Osteocyte (in vitro differentiated cells): ENCODE results near the gene PRDM13. TPM values are rescaled to one million over a fixed set of nuclear protein-coding genes. Genes with fewer than 3 reads are reported as not detected.

ENCODE experiments used
- DNase-seq: peaks from one replicate; pipeline ENCODE4 v3.0.0; 2021; ENCODE audit warnings: mixed read lengths; ENCODE audit not compliant: unreplicated experiment; ENCODE audit errors: extremely low spot score
- H3K27ac Mint-ChIP-seq: one replicate; pipeline ENCODE4 v1.8.0; 2021; ENCODE audit warnings: mild to moderate bottlenecking, mixed read lengths; ENCODE audit not compliant: unreplicated experiment
- H3K27me3 Mint-ChIP-seq: one replicate; pipeline ENCODE4 v1.8.0; 2021; ENCODE audit warnings: mixed read lengths; ENCODE audit not compliant: unreplicated experiment
- H3K36me3 Mint-ChIP-seq: one replicate; pipeline ENCODE4 v1.8.0; 2021; ENCODE audit warnings: mixed read lengths; ENCODE audit not compliant: unreplicated experiment
- H3K4me1 Mint-ChIP-seq: one replicate; pipeline ENCODE4 v1.8.0; 2021; ENCODE audit warnings: mixed read lengths; ENCODE audit not compliant: unreplicated experiment
- H3K4me3 Mint-ChIP-seq: one replicate; pipeline ENCODE4 v1.8.0; 2021; ENCODE audit warnings: mild to moderate bottlenecking, moderate library complexity, mixed read lengths; ENCODE audit not compliant: unreplicated experiment
- H3K9me3 Mint-ChIP-seq: one replicate; pipeline ENCODE4 v1.8.0; 2021; ENCODE audit warnings: mixed read lengths; ENCODE audit not compliant: unreplicated experiment
- total RNA-seq: library from RNA; stranded (reverse); gene quantifications from 2 replicates; pipeline ENCODE4 v1.2.1, GENCODE V29; 2021
- TF ChIP-seq, protein P1 (sequence below): fragments of 200-600 bp; sonication (generic); IDR thresholded peaks from 2 replicates; pipeline ENCODE4 v1.5.0; 2021; ENCODE audit warnings: antibody characterized with exemption, mild to moderate bottlenecking, moderate library complexity

PRDM13 gene
- total RNA-seq, 1 donor from 2014 or later: not detected

DNA sequence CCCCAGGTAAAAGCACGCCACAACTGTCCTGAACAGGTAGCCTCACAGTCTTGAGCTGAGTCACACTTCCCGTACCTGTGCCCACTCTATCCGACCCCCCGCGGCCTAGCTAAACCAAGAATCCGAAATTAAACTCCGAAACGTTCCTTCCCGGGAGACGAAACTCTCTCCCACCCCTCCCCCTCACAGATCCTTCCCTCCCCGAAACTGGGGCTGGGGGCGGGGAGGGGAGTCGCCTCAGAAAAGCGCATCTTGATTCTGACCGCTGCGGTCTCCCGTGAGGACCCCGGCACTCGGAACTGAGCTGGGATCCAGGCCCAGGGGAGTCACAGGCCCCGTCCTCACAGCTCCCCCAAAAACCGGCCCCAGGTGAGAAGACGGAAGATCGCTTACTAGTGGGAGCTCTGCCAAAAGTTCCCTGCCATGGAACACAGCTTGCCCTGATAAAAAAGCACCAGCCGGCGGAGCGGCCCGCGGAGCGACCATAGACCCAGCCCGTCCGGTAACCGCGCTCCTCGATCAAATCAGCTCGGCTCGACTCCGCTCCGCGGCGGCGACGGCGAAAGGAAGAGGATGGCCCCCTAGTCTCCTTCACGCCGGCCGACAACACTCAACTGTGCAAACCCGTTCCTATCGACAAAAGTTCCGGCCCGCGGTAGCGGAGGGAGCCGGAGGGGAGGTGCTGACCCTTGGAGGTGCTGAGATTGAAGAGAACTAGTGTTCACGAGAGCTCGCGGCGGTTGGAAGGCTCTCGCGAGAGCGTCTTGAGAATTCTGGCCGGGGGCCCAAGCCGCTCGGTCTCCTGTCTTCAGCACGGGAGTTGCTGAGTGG, 38.3 kb upstream of the PRDM13 start, which contains the start of gene CCNC:
Gene CCNC, minus strand, starts transcription at position 558 of the 831 bp plus-strand sequence. Its CDS starts 133 bp downstream, at position 425.
- Mint-ChIP-seq H3K36me3 (no peaks in the 10 kb centered on the region), H3K4me1 (peaks cover 25% of the 10 kb centered on the region), H3K27ac (peak within 1 kb of the TSS; percentile 97), H3K4me3 (peak within 1 kb of the TSS; percentile 99), H3K27me3 (peaks cover 7% of the 10 kb centered on the region), H3K9me3 (no peaks in the 10 kb centered on the region)
- peak; percentile 98 for DNase-seq
- TF ChIP-seq, protein P1, sequence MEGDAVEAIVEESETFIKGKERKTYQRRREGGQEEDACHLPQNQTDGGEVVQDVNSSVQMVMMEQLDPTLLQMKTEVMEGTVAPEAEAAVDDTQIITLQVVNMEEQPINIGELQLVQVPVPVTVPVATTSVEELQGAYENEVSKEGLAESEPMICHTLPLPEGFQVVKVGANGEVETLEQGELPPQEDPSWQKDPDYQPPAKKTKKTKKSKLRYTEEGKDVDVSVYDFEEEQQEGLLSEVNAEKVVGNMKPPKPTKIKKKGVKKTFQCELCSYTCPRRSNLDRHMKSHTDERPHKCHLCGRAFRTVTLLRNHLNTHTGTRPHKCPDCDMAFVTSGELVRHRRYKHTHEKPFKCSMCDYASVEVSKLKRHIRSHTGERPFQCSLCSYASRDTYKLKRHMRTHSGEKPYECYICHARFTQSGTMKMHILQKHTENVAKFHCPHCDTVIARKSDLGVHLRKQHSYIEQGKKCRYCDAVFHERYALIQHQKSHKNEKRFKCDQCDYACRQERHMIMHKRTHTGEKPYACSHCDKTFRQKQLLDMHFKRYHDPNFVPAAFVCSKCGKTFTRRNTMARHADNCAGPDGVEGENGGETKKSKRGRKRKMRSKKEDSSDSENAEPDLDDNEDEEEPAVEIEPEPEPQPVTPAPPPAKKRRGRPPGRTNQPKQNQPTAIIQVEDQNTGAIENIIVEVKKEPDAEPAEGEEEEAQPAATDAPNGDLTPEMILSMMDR: no peak

DNA sequence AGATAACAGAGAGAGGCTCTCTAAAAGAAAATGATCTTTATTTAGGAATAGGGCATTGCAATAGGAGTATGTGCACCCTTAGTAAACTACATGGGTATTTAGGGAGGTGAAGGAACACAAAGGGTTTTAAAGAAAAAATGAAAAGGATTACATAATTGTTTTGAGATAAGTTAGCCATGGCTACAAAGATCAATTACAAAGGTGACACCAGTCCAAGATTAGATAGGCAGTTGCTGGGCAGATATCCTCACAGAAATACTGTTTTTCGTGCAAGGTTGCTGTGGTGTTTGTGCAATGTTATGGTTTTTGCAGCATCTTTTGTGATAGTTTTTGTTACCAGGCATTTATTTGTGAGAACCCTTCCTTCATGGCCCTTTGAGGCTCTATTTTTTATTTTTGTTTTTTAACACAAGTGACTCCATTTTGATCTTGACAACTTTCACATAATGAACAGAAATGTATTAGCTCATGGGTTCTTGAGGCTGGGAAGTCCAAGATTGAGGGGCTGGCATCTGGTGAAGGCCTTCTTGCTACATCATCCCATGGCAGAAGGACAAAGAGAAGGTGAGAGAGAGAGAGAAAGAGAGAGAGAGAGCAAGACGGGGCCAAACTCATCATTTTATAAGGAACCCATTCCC, 32.5 kb upstream of the PRDM13 start:
- TF ChIP-seq, protein P1: no peak
- peaks cover 46% of the 10 kb centered on the region for H3K27me3 Mint-ChIP-seq
- peaks cover 1% of the 10 kb centered on the region for H3K36me3 Mint-ChIP-seq
- no peaks in the 10 kb centered on the region for H3K4me1 Mint-ChIP-seq
- no peak for DNase-seq
- H3K27ac Mint-ChIP-seq: no peak overlapping the region
- no peak overlapping the region for H3K4me3 Mint-ChIP-seq
- no peaks in the 10 kb centered on the region for H3K9me3 Mint-ChIP-seq

DNA sequence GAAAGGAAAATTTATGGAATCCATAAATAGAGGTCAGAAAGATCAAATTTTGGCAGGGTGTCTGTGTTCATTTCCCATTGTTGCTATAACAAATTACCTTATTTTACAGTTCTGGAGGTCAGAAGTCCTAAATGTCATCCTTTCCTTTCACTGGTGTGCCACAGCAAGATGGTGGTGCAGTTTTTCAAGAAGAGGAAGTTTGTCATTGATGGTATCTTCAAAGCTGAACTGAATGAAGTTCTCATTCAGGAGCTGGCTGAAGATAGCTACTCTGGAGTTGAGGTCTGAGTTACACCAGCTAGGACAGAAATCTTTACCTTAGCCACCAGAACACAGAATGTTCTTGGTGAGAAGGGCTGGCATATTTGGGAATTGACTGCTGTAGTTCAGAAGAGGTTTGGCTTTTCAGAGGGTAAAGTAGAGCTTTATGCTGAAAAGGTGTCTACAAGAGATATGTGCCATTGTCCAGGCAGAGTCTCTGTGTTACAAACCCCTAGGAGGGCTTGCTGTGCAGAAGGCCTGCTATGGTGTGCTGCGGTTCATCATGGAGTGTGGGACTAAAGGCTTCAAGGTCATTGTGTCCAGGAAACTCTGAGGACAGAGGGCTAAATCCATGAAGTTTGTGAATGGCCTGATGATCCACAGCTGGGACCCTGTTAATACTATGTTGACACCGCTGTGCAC, 30.9 kb upstream of the PRDM13 start:
- H3K27me3 Mint-ChIP-seq: peaks cover 55% of the 10 kb centered on the region

DNA sequence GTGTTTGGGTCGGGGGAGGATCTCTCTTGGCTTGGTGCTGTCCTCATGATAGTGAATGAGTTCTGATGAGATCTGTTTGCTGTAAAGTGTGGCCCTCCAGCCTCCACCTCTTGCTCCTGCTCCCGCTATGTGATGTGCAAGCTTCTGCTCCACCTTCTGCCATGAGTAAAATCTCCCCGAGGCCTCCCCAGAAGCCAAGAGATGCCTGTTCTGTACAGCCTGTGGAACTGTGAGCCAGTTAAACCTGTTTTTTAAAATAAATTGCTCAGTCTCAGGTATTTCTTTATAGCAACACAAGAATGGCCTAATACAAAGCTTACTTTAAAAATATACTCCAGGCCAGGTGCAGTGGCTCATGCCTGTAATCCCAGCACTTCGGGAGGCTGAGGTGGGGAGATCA, 26.9 kb upstream of the PRDM13 start:
- no peak for DNase-seq
- TF ChIP-seq, protein P1: no peak
- peaks cover 1% of the 10 kb centered on the region for H3K36me3 Mint-ChIP-seq
- H3K4me1 Mint-ChIP-seq: no peaks in the 10 kb centered on the region
- peaks cover 68% of the 10 kb centered on the region for H3K27me3 Mint-ChIP-seq
- no peak overlapping the region for H3K4me3 Mint-ChIP-seq
- no peaks in the 10 kb centered on the region for H3K9me3 Mint-ChIP-seq
- H3K27ac Mint-ChIP-seq: no peak overlapping the region

More for the DNA sequence above, 30.9 kb upstream of the PRDM13 start:
- H3K4me1 Mint-ChIP-seq: no peaks in the 10 kb centered on the region
- H3K4me3 Mint-ChIP-seq: no peak overlapping the region
- H3K9me3 Mint-ChIP-seq: no peaks in the 10 kb centered on the region
- H3K27ac Mint-ChIP-seq: no peak overlapping the region
- TF ChIP-seq, protein P1: no peak
- no peak for DNase-seq
- peaks cover 1% of the 10 kb centered on the region for H3K36me3 Mint-ChIP-seq
